Naive thymus-derived CD4-positive, alpha-beta T cell (primary cell): ENCODE data around the gene TRAF2. TPM values are rescaled to one million over a fixed set of nuclear protein-coding genes. Genes with fewer than 3 reads are reported as not detected.

ENCODE experiments used
- ATAC-seq: fragments of 150-1000 bp; cut with Tn5 transposase; 2 replicates; pipeline ENCODE4 v1.10.0; 2021; ENCODE audit warnings: mild to moderate bottlenecking, moderate library complexity
- CTCF ChIA-PET: fragments of 350-600 bp; sonication (Branson Sonifier 250); formaldehyde crosslinking; loops from one replicate; lab custom pipeline; 2021; ENCODE audit warnings: antibody characterized with exemption; lab: Charles Lee
- POLR2A ChIA-PET: fragments of 350-600 bp; sonication (Branson Sonifier 250); formaldehyde crosslinking; loops from one replicate; lab custom pipeline; 2021; ENCODE audit warnings: antibody characterized with exemption, inconsistent platforms; lab: Charles Lee
- DNase-seq, 9 donors: peaks; one replicate each; pipeline versions ENCODE4 v3.0.0 to v3.0.0-alpha.2; 2020 to 2022; ENCODE audit warnings: mixed read lengths in 1 of 9
- H3K27ac ChIP-seq: one replicate; pipeline ENCODE4 v1.7.0; 2013; ENCODE audit warnings: mild to moderate bottlenecking, low read depth, low read length, moderate library complexity
- H3K27me3 ChIP-seq, 2 donors: one replicate each; pipeline ENCODE4 v1.7.0; 2013; ENCODE audit warnings: low read length in 2 of 2, mild to moderate bottlenecking in 2 of 2, moderate library complexity in 2 of 2; ENCODE audit not compliant: control insufficient read depth in 2 of 2, insufficient read depth in 2 of 2
- H3K36me3 ChIP-seq, 3 experiments: 1 replicate in 2 of 3; 2 replicates in 1 of 3; pipeline ENCODE4 v1.7.0; 2013; ENCODE audit warnings: low read length in 3 of 3, mild to moderate bottlenecking in 3 of 3, moderate library complexity in 1 of 3; ENCODE audit not compliant: insufficient read depth in 3 of 3, control insufficient read depth in 2 of 3
- H3K4me1 ChIP-seq, 2 donors: one replicate each; pipeline ENCODE4 v1.7.0; 2013; ENCODE audit warnings: low read length in 2 of 2, mild to moderate bottlenecking in 2 of 2, moderate library complexity in 1 of 2; ENCODE audit not compliant: control insufficient read depth in 2 of 2, insufficient read depth in 2 of 2
- H3K4me3 ChIP-seq: 2 replicates; pipeline ENCODE4 v1.7.0; 2013; ENCODE audit warnings: mild to moderate bottlenecking, low read length
- H3K9me3 ChIP-seq, 3 experiments: 1 replicate in 2 of 3; 2 replicates in 1 of 3; pipeline ENCODE4 v1.7.0; 2013; ENCODE audit warnings: low read length in 3 of 3; ENCODE audit not compliant: control insufficient read depth in 2 of 3
- H3K27ac Mint-ChIP-seq, 9 donors: one replicate each; pipeline ENCODE4 v1.8.0; 2020 to 2022; ENCODE audit warnings: mixed read lengths in 9 of 9, mild to moderate bottlenecking in 8 of 9, moderate library complexity in 5 of 9, inconsistent platforms in 2 of 9
- H3K27me3 Mint-ChIP-seq, 5 donors: one replicate each; pipeline ENCODE4 v1.8.0; 2021 to 2022; ENCODE audit warnings: mixed read lengths in 5 of 5, mild to moderate bottlenecking in 1 of 5
- H3K36me3 Mint-ChIP-seq, 5 donors: one replicate each; pipeline ENCODE4 v1.8.0; 2020 to 2022; ENCODE audit warnings: mixed read lengths in 5 of 5, mild to moderate bottlenecking in 3 of 5, inconsistent platforms in 1 of 5
- H3K4me1 Mint-ChIP-seq, 7 donors: one replicate each; pipeline ENCODE4 v1.8.0; 2020 to 2022; ENCODE audit warnings: mixed read lengths in 7 of 7, mild to moderate bottlenecking in 3 of 7, inconsistent platforms in 1 of 7
- H3K4me3 Mint-ChIP-seq, 10 donors: one replicate each; pipeline ENCODE4 v1.8.0; 2020 to 2022; ENCODE audit warnings: mild to moderate bottlenecking in 10 of 10, mixed read lengths in 10 of 10, moderate library complexity in 6 of 10, inconsistent platforms in 2 of 10
- H3K9me3 Mint-ChIP-seq, 11 donors: one replicate each; pipeline ENCODE4 v1.8.0; 2020 to 2022; ENCODE audit warnings: mixed read lengths in 11 of 11, mild to moderate bottlenecking in 4 of 11, inconsistent platforms in 1 of 11, moderate library complexity in 1 of 11
- intact Hi-C, 2 donors: fragments of 100-400 bp; cut with micrococcal nuclease; formaldehyde crosslinking; loops; one replicate each; pipeline ENCODE4 v1.15.1; 2023
- polyA plus RNA-seq, 2 donors: library from polyadenylated mRNA; unstranded; fragments of 300-500 nt; fragmentation: Illumina TruSeq; gene quantifications; one replicate each; pipeline ENCODE4 v1.2.3, GENCODE V29; 2021
- total RNA-seq, 6 experiments: library from RNA in 5 of 6; stranded (reverse) in 5 of 6; gene quantifications; 1 replicate in 5 of 6; 2 replicates in 1 of 6; pipeline ENCODE4 v1.2.3 and lab custom pipeline; 2021 to 2026

Gene TRAF2
- total and polyA plus RNA-seq, 7 experiments from 2014 or later = 11.9 to 72.8 (median 29.1) TPM

GRCh38 chr9:136903041-136903554, 16.8 kb downstream of the TRAF2 start:
- Histone ChIP-seq H3K4me1 (peaks cover 26 to 30% of the 10 kb centered on the region in 2 donors), H3K9me3 (no peaks in the 10 kb centered on the region), H3K36me3 (peaks cover 0 to 66% (median 4%) of the 10 kb centered on the region in 3 experiments), H3K27me3 (no peaks in the 10 kb centered on the region), H3K27ac (peak overlapping the region; percentile 76), H3K4me3 (no peak overlapping the region)
- Mint-ChIP-seq H3K27ac (peak overlapping the region in 7 of 9 donors; percentile 56 to 98 (median 93)), H3K4me1 (peaks cover 12 to 58% (median 36%) of the 10 kb centered on the region in 7 donors), H3K9me3 (no peaks in the 10 kb centered on the region), H3K4me3 (peak overlapping the region in 4 of 10 donors; percentile 49 to 81 (median 69)), H3K27me3 (no peaks in the 10 kb centered on the region), H3K36me3 (peaks cover 0 to 40% (median 5%) of the 10 kb centered on the region in 5 donors)
- ATAC-seq (no peak), DNase-seq (no peak)
- ChIA-PET POLR2A (interaction anchor here (1.5 to 1.8 kb wide), 2 partner anchors 16 to 22 kb away, joined by 5 to 7 read pairs; no protein-coding TSS in a partner anchor), CTCF (interaction anchor here (0.5 to 0.6 kb wide), 2 partner anchors 20 to 60 kb away, joined by 3 to 4 read pairs; no protein-coding TSS in a partner anchor)
- intact Hi-C loops = loop anchor here (5.0 kb wide), 3 partner anchors 36 to 119 kb away; partner anchors contain the start of genes EDF1 (in 1 of the 2) and PHPT1 (in 1 of the 2)

DNA sequence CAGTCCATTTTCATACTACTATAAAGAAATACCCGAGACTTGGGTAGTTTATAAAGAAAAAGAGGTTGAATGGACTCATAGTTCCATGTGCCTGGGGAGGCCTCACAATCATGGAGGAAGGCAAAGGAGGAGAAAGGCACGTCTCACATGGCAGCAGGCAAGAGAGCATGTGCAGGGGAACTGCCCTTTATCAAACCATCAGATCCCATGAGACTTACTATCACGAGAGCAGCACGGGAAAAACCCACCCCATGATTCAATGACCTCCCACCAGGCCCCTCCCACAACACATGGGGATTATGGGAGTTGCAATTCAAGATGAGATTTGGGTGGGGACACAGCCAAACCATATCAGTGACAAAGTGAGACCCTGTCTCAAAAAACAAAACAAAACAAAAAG, 19.9 kb downstream of the TRAF2 start:
- Histone ChIP-seq H3K27ac (no peak overlapping the region), H3K4me3 (no peak overlapping the region), H3K4me1 (peaks cover 23 to 27% of the 10 kb centered on the region in 2 donors), H3K9me3 (no peaks in the 10 kb centered on the region), H3K36me3 (peaks cover 0 to 63% (median 4%) of the 10 kb centered on the region in 3 experiments), H3K27me3 (no peaks in the 10 kb centered on the region)
- ATAC-seq = no peak
- Mint-ChIP-seq H3K4me3 (no peak overlapping the region), H3K4me1 (peaks cover 7 to 43% (median 28%) of the 10 kb centered on the region in 7 donors), H3K9me3 (peaks cover 0 to 2% (median 0%) of the 10 kb centered on the region in 11 donors), H3K36me3 (peaks cover 0 to 29% (median 4%) of the 10 kb centered on the region in 5 donors), H3K27me3 (no peaks in the 10 kb centered on the region), H3K27ac (peak overlapping the region in 4 of 9 donors; percentile 4 to 68 (median 58))
- POLR2A ChIA-PET = interaction anchor here (0.8 kb wide), 1 partner anchor 15 kb away, joined by 3 read pairs; no protein-coding TSS in a partner anchor
- intact Hi-C loops = no loop called here
- no peak for DNase-seq
- CTCF ChIA-PET = no interaction called here

DNA sequence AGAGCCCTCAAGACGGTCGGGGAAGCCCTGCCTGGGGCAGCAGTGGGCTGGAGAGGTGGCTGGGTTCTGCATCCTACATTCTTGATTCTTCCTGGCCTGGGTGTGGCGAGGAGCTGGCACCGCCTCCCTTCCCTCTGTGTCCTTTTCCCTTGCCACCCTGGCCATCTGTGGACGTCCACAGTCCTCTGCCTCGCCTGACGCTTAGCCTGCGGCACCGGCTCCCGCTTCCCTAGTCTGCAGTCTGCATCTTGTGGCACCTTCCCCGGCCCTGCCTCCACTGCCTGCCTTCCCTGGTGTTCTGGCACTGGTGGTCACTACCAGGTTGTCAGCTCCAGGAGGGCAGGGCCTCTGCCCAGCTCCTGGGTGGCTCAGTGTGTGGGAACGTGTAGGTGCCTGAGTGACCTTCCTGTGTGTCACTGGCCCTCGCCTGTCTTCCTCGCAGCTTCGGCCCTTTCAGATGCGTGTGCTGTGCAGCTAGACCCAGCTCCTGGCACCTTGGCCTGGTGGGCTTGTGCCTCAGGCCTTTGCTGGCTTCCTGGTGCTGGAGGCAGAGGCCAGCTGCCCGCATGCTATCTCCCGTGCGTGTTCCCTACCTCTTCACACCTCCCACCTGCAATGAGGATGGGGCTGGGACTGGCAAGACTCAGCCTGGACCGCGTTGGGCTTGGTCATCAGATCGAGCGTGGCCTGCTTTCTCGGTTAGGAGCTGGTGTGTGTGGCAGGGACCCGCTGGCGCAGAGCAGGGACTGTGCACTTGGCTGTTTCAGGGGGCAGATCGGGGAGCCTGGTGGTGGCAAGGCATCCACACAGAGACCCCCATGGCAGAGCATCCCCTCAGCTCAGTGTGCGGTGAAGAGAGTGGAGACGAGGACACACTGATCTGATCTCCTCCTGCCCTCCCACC, 20.9 kb downstream of the TRAF2 start:
- Histone ChIP-seq H3K36me3 (peaks cover 0 to 59% (median 4%) of the 10 kb centered on the region in 3 experiments), H3K4me3 (no peak overlapping the region), H3K27me3 (no peaks in the 10 kb centered on the region), H3K27ac (no peak overlapping the region), H3K9me3 (no peaks in the 10 kb centered on the region), H3K4me1 (peaks cover 13 to 19% of the 10 kb centered on the region in 2 donors)
- Mint-ChIP-seq H3K27me3 (no peaks in the 10 kb centered on the region), H3K4me1 (peaks cover 4 to 33% (median 19%) of the 10 kb centered on the region in 7 donors), H3K9me3 (peaks cover 0 to 2% (median 0%) of the 10 kb centered on the region in 11 donors), H3K27ac (peak overlapping the region in 2 of 9 donors; percentile 48 to 72), H3K36me3 (peaks cover 0 to 22% (median 4%) of the 10 kb centered on the region in 5 donors), H3K4me3 (no peak overlapping the region)
- DNase-seq (no peak), ATAC-seq (no peak)
- ChIA-PET CTCF (interaction anchor here (1.0 kb wide), 1 partner anchor 121 kb away, joined by 3 read pairs; no protein-coding TSS in a partner anchor), POLR2A (no interaction called here)
- intact Hi-C loops = no loop called here

DNA sequence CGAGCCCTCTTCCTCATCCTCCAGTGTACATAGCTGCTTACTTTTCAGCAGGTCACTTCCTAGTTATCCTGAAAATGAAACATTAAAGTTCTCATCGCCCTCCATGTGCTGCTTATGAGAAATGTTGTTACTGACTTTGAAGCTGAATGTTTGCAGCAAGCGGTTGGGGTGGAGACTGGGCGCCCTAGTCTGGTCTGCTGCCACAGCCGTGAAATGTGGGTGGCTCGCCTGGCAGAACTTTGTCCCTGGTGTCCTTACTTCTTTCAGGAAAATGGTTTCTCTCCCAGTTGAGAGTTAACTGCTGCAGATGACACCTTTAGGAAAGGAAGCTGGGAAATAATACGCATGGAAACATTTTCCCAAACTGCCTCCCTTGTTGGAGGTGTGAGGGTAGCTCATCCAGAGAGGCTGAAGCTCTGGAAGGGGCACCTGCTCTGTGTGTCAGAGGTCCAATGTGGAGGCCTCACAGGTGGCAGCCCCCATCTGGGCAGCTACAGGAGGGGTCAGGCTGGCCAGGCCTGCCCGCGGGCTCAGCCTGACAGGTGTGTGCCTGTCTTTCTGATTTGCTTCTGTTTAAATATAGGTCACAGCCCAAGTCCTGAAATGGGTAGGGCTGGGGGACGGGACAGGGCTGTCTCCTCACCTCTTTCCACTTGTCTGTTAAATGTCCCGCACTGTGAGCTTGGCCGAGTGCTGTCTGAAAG, 24.0 kb downstream of the TRAF2 start:
- ATAC-seq (no peak), DNase-seq (no peak)
- Mint-ChIP-seq H3K36me3 (peaks cover 3 to 16% (median 9%) of the 10 kb centered on the region in 5 donors), H3K27me3 (no peaks in the 10 kb centered on the region), H3K4me3 (no peak overlapping the region), H3K9me3 (peaks cover 0 to 2% (median 0%) of the 10 kb centered on the region in 11 donors), H3K27ac (peak overlapping the region in 1 of 9 donors; percentile 6), H3K4me1 (peaks cover 0 to 14% (median 2%) of the 10 kb centered on the region in 7 donors)
- Histone ChIP-seq H3K27me3 (no peaks in the 10 kb centered on the region), H3K4me1 (no peaks in the 10 kb centered on the region), H3K27ac (no peak overlapping the region), H3K36me3 (peaks cover 0 to 63% (median 7%) of the 10 kb centered on the region in 3 experiments), H3K4me3 (no peak overlapping the region), H3K9me3 (no peaks in the 10 kb centered on the region)
- CTCF ChIA-PET = no interaction called here
- POLR2A ChIA-PET = no interaction called here
- intact Hi-C loops = no loop called here

DNA sequence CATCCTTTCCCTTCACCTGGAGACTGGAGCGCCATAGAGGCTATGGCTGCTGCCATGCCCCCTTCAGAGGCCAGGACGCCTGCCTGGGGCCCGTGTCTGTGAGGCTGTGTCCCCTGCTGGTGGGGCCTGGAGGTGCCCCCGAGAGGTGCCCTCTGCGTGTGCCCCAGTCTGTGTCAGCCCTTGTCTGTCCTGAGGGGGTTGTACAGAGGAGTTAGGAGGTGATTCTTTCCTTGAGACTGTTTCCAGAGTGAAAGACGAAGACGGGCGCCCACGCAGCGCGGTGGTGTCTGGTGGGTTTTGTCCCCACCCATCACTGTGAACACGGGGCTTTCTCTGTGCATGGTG, 24.6 kb downstream of the TRAF2 start:
- no peaks in the 10 kb centered on the region for H3K27me3 Mint-ChIP-seq
- Histone ChIP-seq H3K27me3 (no peaks in the 10 kb centered on the region), H3K9me3 (no peaks in the 10 kb centered on the region), H3K4me3 (no peak overlapping the region), H3K4me1 (no peaks in the 10 kb centered on the region), H3K36me3 (peaks cover 0 to 66% (median 7%) of the 10 kb centered on the region in 3 experiments), H3K27ac (no peak overlapping the region)
- peaks cover 0 to 14% (median 0%) of the 10 kb centered on the region in 7 donors for H3K4me1 Mint-ChIP-seq
- H3K4me3 Mint-ChIP-seq = no peak overlapping the region
- peak overlapping the region in 1 of 9 donors; percentile 6 for H3K27ac Mint-ChIP-seq
- no peak for DNase-seq
- POLR2A ChIA-PET = no interaction called here
- intact Hi-C loops = no loop called here
- ATAC-seq = peak; percentile 41
- CTCF ChIA-PET = interaction anchor here (0.7 kb wide), 1 partner anchor 171 kb away, joined by 3 read pairs; no protein-coding TSS in a partner anchor
- peaks cover 3 to 21% (median 9%) of the 10 kb centered on the region in 5 donors for H3K36me3 Mint-ChIP-seq
- peaks cover 0 to 2% (median 0%) of the 10 kb centered on the region in 11 donors for H3K9me3 Mint-ChIP-seq
